ENCODE data around the gene STKLD1.
"Not testable (repeated sequence)": the region's sequence is repeated elsewhere in the genome, so short reads cannot be mapped to it uniquely, and the experiment has no call there.

The STKLD1 gene

GRCh38 chr9:133375724-133376654 is at the start of gene STKLD1, which contains the start of gene SURF4:
TSS of gene STKLD1 (plus strand) at chr9:133376366. CDS start at chr9:133376474, 108 bp downstream.
TSS of gene SURF4 (minus strand) at chr9:133376060. CDS start at chr9:133375969, 91 bp downstream.
- peak; percentile 91 for DNase-seq (ENCODE audit: low read depth)

GRCh38 chr9:133327021-133327420 is 49.1 kb upstream of the STKLD1 start:
- DNase-seq (ENCODE audit: low read depth): not testable (repeated sequence)

- no peak for DNase-seq (ENCODE audit: low read depth)
Observed at GRCh38 chr9:133327834-133328484, 48.2 kb upstream of the STKLD1 start.

GRCh38 chr9:133329306-133330156 is 46.6 kb upstream of the STKLD1 start:
- DNase-seq (ENCODE audit: low read depth): not testable (repeated sequence)

DNA sequence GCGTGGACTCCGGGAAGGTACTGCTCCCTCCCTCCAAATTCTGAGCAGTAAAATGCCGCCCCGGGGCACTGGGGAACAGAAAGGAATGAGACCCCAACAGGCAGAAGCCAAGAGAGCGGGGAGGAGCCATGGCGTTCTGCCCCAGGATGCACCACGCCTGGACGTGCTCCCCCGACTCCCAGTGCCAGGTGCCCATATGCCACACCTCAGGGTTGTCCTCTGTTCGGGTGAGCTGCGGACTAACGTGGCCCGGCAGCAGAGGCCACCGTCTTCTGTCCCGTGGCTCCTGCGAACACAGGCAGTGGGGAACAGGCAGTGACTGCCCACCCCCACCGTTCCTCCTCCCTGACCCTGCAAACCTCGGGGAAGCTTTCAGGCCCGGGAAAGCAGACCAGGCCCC is 44.9 kb upstream of the STKLD1 start:
- no peak for DNase-seq (ENCODE audit: low read depth)

GRCh38 chr9:133331641-133332380 is 44.4 kb upstream of the STKLD1 start:
- no peak for DNase-seq (ENCODE audit: low read depth)

- no peak for DNase-seq (ENCODE audit: low read depth)
Observed at GRCh38 chr9:133332381-133332730, 43.8 kb upstream of the STKLD1 start.

DNA sequence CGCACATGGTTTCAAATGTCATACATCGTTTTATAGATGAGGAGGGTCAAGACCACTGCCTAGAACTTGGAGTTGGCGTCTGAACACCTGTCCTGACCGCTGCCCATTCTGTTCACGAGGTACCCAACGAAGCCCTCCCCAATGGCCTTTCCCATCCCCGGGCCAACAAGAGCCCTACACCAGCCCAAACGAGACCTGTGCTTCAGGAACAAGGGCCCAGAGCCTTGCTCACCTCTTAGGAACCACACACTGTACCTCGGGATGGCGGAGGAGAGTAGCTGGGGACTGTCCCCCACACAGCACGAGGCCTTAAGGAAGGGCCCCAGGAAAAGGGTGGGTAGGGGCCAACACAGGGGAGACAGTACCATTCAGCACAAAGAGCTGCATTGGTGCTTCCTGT is 43.2 kb upstream of the STKLD1 start:
- DNase-seq (ENCODE audit: low read depth): no peak

DNA sequence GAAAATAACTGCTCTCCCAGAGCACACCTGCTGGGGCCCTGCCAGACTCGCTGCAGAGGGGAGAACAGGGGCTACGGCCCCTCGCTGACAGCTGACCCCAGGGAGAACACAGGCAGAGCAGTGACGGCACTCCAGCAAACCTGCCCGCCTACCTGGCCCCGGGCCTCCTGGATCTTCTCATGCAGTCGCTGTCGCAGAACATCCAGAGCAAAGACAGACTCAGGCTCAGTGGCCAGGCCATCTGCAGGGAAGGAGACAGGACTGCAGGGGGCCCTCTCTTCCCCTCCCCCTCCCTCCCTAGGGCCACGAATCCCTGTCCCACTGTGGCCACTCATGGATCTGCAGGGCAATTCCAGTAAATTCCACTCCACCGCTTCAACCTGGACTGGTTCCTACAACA is 42.6 kb upstream of the STKLD1 start:
- no peak for DNase-seq (ENCODE audit: low read depth)

- DNase-seq (ENCODE audit: low read depth): no peak
Observed at GRCh38 chr9:133334161-133334560, 42.0 kb upstream of the STKLD1 start.

DNA sequence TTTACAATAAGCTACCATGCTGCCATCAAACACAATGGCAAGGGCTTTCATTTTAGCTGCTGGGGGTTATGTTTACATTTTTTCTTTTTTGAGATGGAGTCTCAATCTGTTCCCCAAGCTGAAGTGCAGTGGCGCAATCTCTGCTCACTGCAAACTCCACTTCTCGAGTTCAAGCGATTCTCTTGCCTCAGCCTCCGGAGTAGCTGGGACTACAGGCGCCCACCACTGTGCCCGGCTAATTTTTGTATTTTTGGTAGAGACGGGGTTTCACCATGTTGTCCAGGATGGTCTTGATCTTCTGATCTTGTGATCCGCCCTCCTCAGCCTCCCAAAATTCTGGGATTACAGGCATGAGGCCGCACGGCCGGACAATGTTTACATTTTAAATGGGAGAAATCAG is 41.3 kb upstream of the STKLD1 start:
- not testable (repeated sequence) for DNase-seq (ENCODE audit: low read depth)

GRCh38 chr9:133335924-133336811 is 40.0 kb upstream of the STKLD1 start, which contains the start of gene SURF6:
TSS of gene SURF6 (minus strand) at chr9:133336188. CDS start at chr9:133336132, 56 bp downstream.
- peak; percentile 91 for DNase-seq (ENCODE audit: low read depth)

DNA sequence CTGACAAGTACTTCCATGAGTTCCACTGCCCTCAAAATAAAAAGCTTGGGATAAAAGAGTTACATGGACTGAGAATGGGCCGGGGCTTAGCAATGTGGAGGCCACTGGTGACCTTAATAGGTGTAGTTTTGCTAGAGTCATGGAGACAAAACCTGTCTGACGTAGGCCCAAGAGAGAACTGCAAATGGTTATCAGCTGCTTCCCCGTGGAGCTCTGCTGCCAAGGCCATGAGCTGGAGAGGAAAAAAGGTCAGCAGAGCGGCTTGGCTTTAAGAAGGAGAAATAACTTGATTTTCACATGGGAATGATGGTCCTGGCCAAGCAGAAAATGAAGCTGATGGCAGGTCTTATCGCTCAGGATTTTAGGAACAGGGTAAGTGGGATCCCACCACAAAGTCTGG is 36.5 kb upstream of the STKLD1 start:
- DNase-seq (ENCODE audit: low read depth): no peak

DNA sequence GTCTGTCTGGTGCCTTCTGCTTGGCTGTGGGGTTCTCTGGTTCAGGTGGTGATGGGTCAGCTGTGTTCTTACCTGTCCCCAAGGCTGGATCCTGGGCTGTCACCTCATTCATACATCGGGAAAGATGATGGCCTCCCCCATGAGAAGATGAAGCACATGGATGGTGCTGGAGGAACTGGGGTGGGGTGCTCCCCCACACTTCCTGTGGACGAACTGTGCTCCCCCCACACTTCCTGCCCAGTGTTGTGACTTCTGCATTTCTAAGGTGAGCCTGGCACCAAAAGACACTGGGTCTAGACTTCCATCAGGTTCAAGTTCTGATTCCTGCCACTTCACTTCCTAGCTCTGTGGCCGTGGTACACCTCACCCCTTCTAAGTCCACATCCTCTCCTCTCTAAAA is 35.9 kb upstream of the STKLD1 start:
- DNase-seq (ENCODE audit: low read depth): no peak

DNA sequence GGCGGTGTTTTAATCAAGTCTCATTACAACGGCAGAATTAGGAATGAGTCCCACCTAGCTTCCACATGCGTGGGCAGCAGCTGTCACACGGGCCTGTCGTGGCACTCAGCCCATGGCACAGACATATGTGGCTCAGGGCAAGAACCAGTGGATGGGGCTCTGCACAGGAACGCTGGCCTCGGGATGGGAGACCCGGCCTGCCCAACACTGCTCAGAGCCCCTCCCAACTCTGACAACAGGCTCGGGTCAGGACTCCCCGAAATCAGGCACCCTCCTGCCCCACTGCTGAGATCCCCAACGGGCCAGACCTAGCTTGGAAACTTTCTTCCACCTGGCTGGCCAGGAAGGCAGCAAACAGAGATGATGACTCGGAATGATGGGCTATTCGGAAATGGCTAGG is 35.2 kb upstream of the STKLD1 start:
- no peak for DNase-seq (ENCODE audit: low read depth)

DNA sequence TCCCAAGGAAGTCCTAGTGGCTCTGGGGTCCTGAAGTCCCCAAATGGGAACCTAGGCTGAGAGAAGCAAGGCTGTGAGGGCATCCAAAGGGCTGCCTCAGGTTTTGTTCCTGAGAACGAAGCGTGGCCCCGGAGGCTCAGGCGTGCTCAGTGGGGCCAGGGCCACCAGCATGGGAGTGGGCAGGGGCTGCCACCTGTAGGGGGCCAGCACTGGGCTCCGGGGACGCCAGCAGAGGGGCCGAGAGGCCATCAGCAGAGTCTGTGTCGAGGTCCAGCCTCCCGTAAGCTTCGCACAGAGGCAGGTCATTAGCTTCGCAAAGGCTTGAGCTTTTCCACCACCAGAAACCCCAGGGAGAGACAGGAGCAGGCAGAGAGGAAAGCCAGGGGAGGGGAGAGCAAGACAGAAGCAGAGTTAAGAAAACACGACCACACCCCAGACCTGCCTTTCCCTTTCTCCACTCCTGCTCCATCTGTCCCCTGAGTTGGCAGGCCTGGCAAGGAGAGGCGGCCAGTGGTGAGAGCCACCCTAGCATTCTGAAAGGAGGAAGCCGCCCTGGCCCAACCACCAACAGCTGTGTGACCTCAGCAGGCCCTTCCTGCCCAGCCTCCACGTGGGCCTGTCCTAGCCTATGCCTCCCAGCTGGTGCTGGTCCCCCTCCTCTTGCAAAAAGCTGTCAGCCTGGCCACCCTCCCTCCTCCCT is 34.6 kb upstream of the STKLD1 start:
- DNase-seq (ENCODE audit: low read depth): no peak

DNA sequence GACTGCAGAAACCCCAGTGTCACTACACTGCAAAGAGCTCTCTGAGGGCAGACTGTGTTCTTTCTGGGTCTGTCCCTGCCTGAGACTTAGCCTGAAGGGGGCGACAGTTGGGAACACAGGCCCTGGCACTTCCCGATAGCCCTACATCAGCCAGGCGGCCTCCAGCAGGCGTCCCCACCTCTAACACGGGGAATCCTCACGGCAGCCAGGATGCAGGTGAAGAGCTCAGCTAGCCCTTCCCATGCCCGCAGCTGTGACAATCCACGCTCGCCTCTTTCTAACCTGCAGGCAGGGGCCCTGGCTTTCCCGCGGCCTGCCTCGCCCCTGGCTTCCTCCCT is 34.1 kb upstream of the STKLD1 start:
- DNase-seq (ENCODE audit: low read depth): no peak

- DNase-seq (ENCODE audit: low read depth): no peak
Observed at GRCh38 chr9:133342570-133342969, 33.6 kb upstream of the STKLD1 start.

DNA sequence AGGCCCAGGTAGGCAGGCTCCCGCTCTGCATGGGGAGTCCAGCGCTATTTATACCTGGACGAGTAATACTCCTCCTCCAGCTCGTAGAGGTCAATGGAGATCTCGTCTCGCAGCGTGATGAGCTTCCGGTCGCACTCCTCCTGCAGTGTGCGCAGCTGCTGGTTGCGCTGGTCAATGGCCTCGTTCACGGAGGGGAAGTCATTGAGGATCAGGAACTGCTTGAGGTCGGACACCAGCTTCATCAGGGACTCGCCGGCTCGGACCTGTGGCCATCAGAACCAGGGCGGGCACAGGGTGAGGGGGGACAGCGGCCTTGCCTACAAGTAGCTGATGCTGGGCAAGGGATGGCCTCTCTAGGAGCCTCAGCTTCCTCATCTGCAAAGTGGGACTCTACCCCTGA is 32.1 kb upstream of the STKLD1 start:
- DNase-seq (ENCODE audit: low read depth): no peak

- DNase-seq (ENCODE audit: low read depth): no peak
Observed at GRCh38 chr9:133344979-133345378, 31.2 kb upstream of the STKLD1 start.
